HEK293 (cell line): ENCODE results near the gene SAFB.

ENCODE experiments used
- CTCF ChIA-PET: fragments of 350-600 bp; formaldehyde crosslinking; extraction: SDS; loops from one replicate; lab custom pipeline; 2021; ENCODE audit warnings: antibody characterized with exemption; lab: Yijun Ruan, JAX
- POLR2A ChIA-PET: fragments of 300-600 bp; formaldehyde crosslinking; extraction: SDS; loops from one replicate; lab custom pipeline; 2020; ENCODE audit warnings: antibody characterized with exemption, inconsistent platforms; lab: Yijun Ruan, JAX
- H3K27ac ChIP-seq: fragments of 200-500 bp; sonication (Bioruptor generic); 2 replicates; pipeline ENCODE4 v1.5.1; 2014; ENCODE audit warnings: low read depth, low read length, control low read depth, inconsistent platforms; ENCODE audit errors: extremely low read depth
- H3K36me3 ChIP-seq, 2 experiments: fragments of 200-500 bp in 1 of 2; sonication (Bioruptor generic) in 1 of 2; 1 replicate in 1 of 2; 2 replicates in 1 of 2; pipeline ENCODE4 v1.5.1; 2014 to 2017; ENCODE audit warnings: inconsistent platforms in 2 of 2, low read length in 2 of 2; ENCODE audit not compliant: control insufficient read depth in 2 of 2, insufficient read depth in 1 of 2
- H3K4me1 ChIP-seq: fragments of 200-500 bp; sonication (Bioruptor generic); 2 replicates; pipeline ENCODE4 v1.5.1; 2014; ENCODE audit warnings: mild to moderate bottlenecking, low read length, inconsistent platforms; ENCODE audit not compliant: control insufficient read depth, insufficient read depth
- H3K4me3 ChIP-seq: 2 replicates; pipeline ENCODE4 v1.5.1; 2011; ENCODE audit warnings: low read depth, mild to moderate bottlenecking, control low read depth, low read length, moderate library complexity
- H3K9me3 ChIP-seq: fragments of 200-500 bp; sonication (Bioruptor generic); 2 replicates; pipeline ENCODE4 v1.5.1; 2014; ENCODE audit warnings: low read depth, low read length, inconsistent platforms; ENCODE audit not compliant: control insufficient read depth, insufficient read depth
- AEBP2 ChIP-seq: fragments of 450-650 bp; formaldehyde crosslinking; IDR thresholded peaks from 2 replicates; pipeline ENCODE4 v1.5.1; 2016; ENCODE audit warnings: missing biosample characterization, missing genetic modification characterization, borderline replicate concordance
- BCL11A ChIP-seq: fragments of 450-650 bp; formaldehyde crosslinking; IDR thresholded peaks from 2 replicates; pipeline ENCODE4 v1.5.1; 2016; ENCODE audit warnings: low read depth, missing biosample characterization, missing genetic modification characterization
- CTCF ChIP-seq: fragments of 450-650 bp; formaldehyde crosslinking; IDR thresholded peaks from 2 replicates; pipeline ENCODE4 v1.5.1; 2016; ENCODE audit warnings: missing biosample characterization, missing genetic modification characterization
- PATZ1 ChIP-seq: fragments of 450-650 bp; formaldehyde crosslinking; IDR thresholded peaks from 2 replicates; pipeline ENCODE4 v1.5.1; 2016; ENCODE audit warnings: missing biosample characterization, missing genetic modification characterization
- SALL2 ChIP-seq: fragments of 450-650 bp; formaldehyde crosslinking; IDR thresholded peaks from 2 replicates; pipeline ENCODE4 v1.5.0; 2017; ENCODE audit warnings: missing biosample characterization, mild to moderate bottlenecking, missing genetic modification characterization, borderline replicate concordance
- SETDB1 ChIP-seq: IDR thresholded peaks from one replicate; pipeline ENCODE4 v1.6.1; 2017; ENCODE audit warnings: mild to moderate bottlenecking, low read length, moderate library complexity, mixed read lengths; ENCODE audit not compliant: insufficient read length
- TSHZ1 ChIP-seq: fragments of 450-650 bp; formaldehyde crosslinking; IDR thresholded peaks from 2 replicates; pipeline ENCODE4 v1.5.1; 2016; ENCODE audit warnings: missing biosample characterization, missing genetic modification characterization, borderline replicate concordance
- ZBTB17 ChIP-seq: fragments of 450-650 bp; formaldehyde crosslinking; IDR thresholded peaks from 2 replicates; pipeline ENCODE4 v1.5.1; 2016; ENCODE audit warnings: missing biosample characterization, missing genetic modification characterization
- ZBTB7A ChIP-seq: fragments of 450-650 bp; formaldehyde crosslinking; IDR thresholded peaks from 2 replicates; pipeline ENCODE4 v1.5.1; 2016; ENCODE audit warnings: low read depth, missing biosample characterization, missing genetic modification characterization
- ZNF2 ChIP-seq: fragments of 450-650 bp; formaldehyde crosslinking; IDR thresholded peaks from 2 replicates; pipeline ENCODE4 v1.5.1; 2016; ENCODE audit warnings: missing biosample characterization, missing genetic modification characterization
- ZNF292 ChIP-seq: fragments of 450-650 bp; formaldehyde crosslinking; IDR thresholded peaks from 2 replicates; pipeline ENCODE4 v1.5.1; 2016; ENCODE audit warnings: low read depth, missing biosample characterization, missing genetic modification characterization, borderline replicate concordance
- ZNF366 ChIP-seq: fragments of 450-650 bp; formaldehyde crosslinking; conservative IDR thresholded peaks from 2 replicates; pipeline ENCODE4 v1.5.1; 2016; ENCODE audit warnings: missing biosample characterization, missing genetic modification characterization
- ZNF449 ChIP-seq: fragments of 450-650 bp; formaldehyde crosslinking; IDR thresholded peaks from 2 replicates; pipeline ENCODE4 v1.5.1; 2017; ENCODE audit warnings: missing biosample characterization, mild to moderate bottlenecking, missing genetic modification characterization, moderate library complexity
- ZNF501 ChIP-seq: fragments of 450-650 bp; formaldehyde crosslinking; IDR thresholded peaks from 2 replicates; pipeline ENCODE4 v1.5.1; 2016; ENCODE audit warnings: missing biosample characterization, missing genetic modification characterization
- ZNF600 ChIP-seq: fragments of 450-650 bp; formaldehyde crosslinking; IDR thresholded peaks from 2 replicates; pipeline ENCODE4 v1.5.1; 2016; ENCODE audit warnings: missing biosample characterization, missing genetic modification characterization
- ZNF645 ChIP-seq: fragments of 450-650 bp; formaldehyde crosslinking; IDR thresholded peaks from 2 replicates; pipeline ENCODE4; 2016; ENCODE audit warnings: missing biosample characterization, missing genetic modification characterization
- ZNF654 ChIP-seq: fragments of 450-650 bp; formaldehyde crosslinking; IDR thresholded peaks from 2 replicates; pipeline ENCODE4 v1.5.1; 2016; ENCODE audit warnings: low read depth, missing biosample characterization, missing genetic modification characterization
- ZNF692 ChIP-seq: fragments of 450-650 bp; formaldehyde crosslinking; IDR thresholded peaks from 2 replicates; pipeline ENCODE4 v1.5.1; 2016; ENCODE audit warnings: missing biosample characterization, missing genetic modification characterization
- ZNF76 ChIP-seq: fragments of 450-650 bp; formaldehyde crosslinking; IDR thresholded peaks from 2 replicates; pipeline ENCODE4; 2016; ENCODE audit warnings: low read depth, missing biosample characterization, missing genetic modification characterization, borderline replicate concordance

SAFB gene

GRCh38 chr19:5575590-5575989 lies 47.3 kb upstream of the SAFB start:
- H3K9me3 ChIP-seq, result no peaks in the 10 kb centered on the region
- ChIA-PET POLR2A (no interaction called here), CTCF (no interaction called here)
- no peak overlapping the region for H3K27ac ChIP-seq
- no peak overlapping the region for H3K4me3 ChIP-seq
- no peaks in the 10 kb centered on the region for H3K36me3 ChIP-seq
- peaks cover 6% of the 10 kb centered on the region; the same call in 1 of the 2 replicates for H3K4me1 ChIP-seq
- TF ChIP-seq AEBP2, result no peak
- TF ChIP-seq ZNF292 (tag by site-specific recombination), result no peak
- no peak for TF ChIP-seq ZNF501 (tag by site-specific recombination)
- TF ChIP-seq, all 188 proteins: peak for 0

- H3K9me3 ChIP-seq, result no peaks in the 10 kb centered on the region
- no peak overlapping the region for H3K27ac ChIP-seq
- H3K4me3 ChIP-seq, result no peak overlapping the region; the same call in 1 of the 2 replicates
- peaks cover 0 to 9% of the 10 kb centered on the region in 2 experiments; a peak in 1 of 3 replicates for H3K36me3 ChIP-seq
- ChIA-PET CTCF (interaction anchor here (0.6 to 2.9 kb wide), 5 partner anchors 18 to 31 kb away, joined by 3 to 20 read pairs (median 4); no protein-coding TSS in a partner anchor), POLR2A (no interaction called here)
- peaks cover 6% of the 10 kb centered on the region; the same call in 1 of the 2 replicates for H3K4me1 ChIP-seq
- peak; percentile 96 for TF ChIP-seq ZNF654 (tag by site-specific recombination)
- TF ChIP-seq SETDB1, result no peak
- 0 out of 2 replicates have a peak, but pooled peaks have one; percentile 12 for TF ChIP-seq ZBTB7A (tag by site-specific recombination)
- peak; percentile 41; the same call in 1 of the 2 replicates for TF ChIP-seq ZNF449 (tag by site-specific recombination)
- peak; percentile 69; the same call in 1 of the 2 replicates for TF ChIP-seq ZNF600 (tag by site-specific recombination)
- no peak for TF ChIP-seq ZNF645 (tag by site-specific recombination)
- TF ChIP-seq BCL11A, result no peak
- no peak for TF ChIP-seq SALL2 (tag by site-specific recombination)
- TF ChIP-seq ZNF366 (tag by site-specific recombination), result peak; percentile 47; the same call in 1 of the 2 replicates
- TF ChIP-seq ZNF692 (tag by site-specific recombination), result peak; percentile 72
- TF ChIP-seq ZNF76 (tag by site-specific recombination), result no peak
- peak; percentile 93 for TF ChIP-seq CTCF (tag by site-specific recombination)
- TF ChIP-seq TSHZ1 (tag by site-specific recombination), result no peak
- TF ChIP-seq ZNF2 (tag by site-specific recombination), result peak; percentile 69; the same call in 1 of the 2 replicates
- peak; percentile 28; the same call in 1 of the 2 replicates for TF ChIP-seq ZBTB17 (tag by site-specific recombination)
- peak; percentile 91 for TF ChIP-seq PATZ1 (tag by site-specific recombination)
Measured at GRCh38 chr19:5578097-5578846, 44.6 kb upstream of the SAFB start.
